HepG2 (cell line): ENCODE measurements around the gene GCLM. TPM values are rescaled to one million over a fixed set of nuclear protein-coding genes. Genes with fewer than 3 reads are reported as not detected.
A peak's percentile ranks its signal among the peaks of the same experiment; 100 is the strongest.

Experiments used
- CTCF ChIP-seq: sonication (generic); formaldehyde crosslinking; IDR thresholded peaks from 2 replicates; pipeline ENCODE4 v1.5.0; 2020; ENCODE audit warnings: mild to moderate bottlenecking, missing genetic modification reagents, moderate library complexity
- DR1 ChIP-seq: sonication (generic); formaldehyde crosslinking; IDR thresholded peaks from 2 replicates; pipeline ENCODE4 v1.8.0; 2021; ENCODE audit warnings: mild to moderate bottlenecking, missing genetic modification reagents, inconsistent platforms
- FOXP4 ChIP-seq: sonication (generic); formaldehyde crosslinking; IDR thresholded peaks from 2 replicates; pipeline ENCODE4 v1.4.0; 2020; ENCODE audit warnings: missing genetic modification reagents
- MBD4 ChIP-seq: IDR thresholded peaks from 2 replicates; pipeline ENCODE4 v1.6.1; 2012; ENCODE audit warnings: low read length, inconsistent platforms, borderline replicate concordance
- PHB2 ChIP-seq: fragments of 450-650 bp; IDR thresholded peaks from 2 replicates; pipeline ENCODE4 v1.6.1; 2018; ENCODE audit not compliant: partially characterized antibody
- PHF8 ChIP-seq: sonication (generic); formaldehyde crosslinking; IDR thresholded peaks from 2 replicates; pipeline ENCODE4 v1.5.0; 2020; ENCODE audit warnings: missing genetic modification reagents
- SAFB2 ChIP-seq: sonication (generic); formaldehyde crosslinking; IDR thresholded peaks from 2 replicates; pipeline ENCODE4 v1.5.1; 2020; ENCODE audit warnings: missing genetic modification reagents, low read depth, mild to moderate bottlenecking, borderline replicate concordance
- SIN3B ChIP-seq: fragments of 150-350 bp; IDR thresholded peaks from 2 replicates; pipeline ENCODE4 v1.6.1; 2014; ENCODE audit warnings: low read length
- SP2 ChIP-seq: sonication (generic); formaldehyde crosslinking; IDR thresholded peaks from 2 replicates; pipeline ENCODE4 v1.5.1; 2020; ENCODE audit warnings: mild to moderate bottlenecking, missing genetic modification reagents
- THAP8 ChIP-seq: sonication (generic); formaldehyde crosslinking; IDR thresholded peaks from 2 replicates; pipeline ENCODE4 v1.5.1; 2020; ENCODE audit warnings: missing genetic modification reagents, mild to moderate bottlenecking, borderline replicate concordance
- TMF1 ChIP-seq: sonication (generic); formaldehyde crosslinking; IDR thresholded peaks from 2 replicates; pipeline ENCODE4 v1.8.1; 2022; ENCODE audit warnings: low read depth, missing genetic modification reagents
- ZBTB46 ChIP-seq: sonication (generic); formaldehyde crosslinking; IDR thresholded peaks from 2 replicates; pipeline ENCODE4 v1.4.0; 2020; ENCODE audit warnings: mild to moderate bottlenecking, missing genetic modification reagents, borderline replicate concordance
- ZMYM4 ChIP-seq: sonication (generic); formaldehyde crosslinking; IDR thresholded peaks from 2 replicates; pipeline ENCODE4 v1.8.1; 2023; ENCODE audit warnings: mild to moderate bottlenecking, missing genetic modification reagents
- ZNF251 ChIP-seq: sonication (generic); formaldehyde crosslinking; IDR thresholded peaks from 2 replicates; pipeline ENCODE4 v1.9.0; 2021; ENCODE audit warnings: mild to moderate bottlenecking, missing genetic modification reagents
- ZNF333 ChIP-seq: sonication (generic); formaldehyde crosslinking; IDR thresholded peaks from 2 replicates; pipeline ENCODE4 v1.4.0; 2020; ENCODE audit warnings: mild to moderate bottlenecking, missing genetic modification reagents, borderline replicate concordance
- ZNF34 ChIP-seq: sonication (generic); formaldehyde crosslinking; IDR thresholded peaks from 2 replicates; pipeline ENCODE4 v1.4.0; 2020; ENCODE audit warnings: mild to moderate bottlenecking, missing genetic modification reagents, borderline replicate concordance
- polyA plus RNA-seq, 8 experiments: library from polyadenylated mRNA; depleted of rRNA in 3 of 8; stranded (reverse) in 7 of 8; unstranded in 1 of 8; fragments of >200 nt; fragmentation: Illumina TruSeq in 4 of 8; extraction: Trizol in 4 of 8; gene quantifications; 2 replicates each; pipeline versions ENCODE4 v1.2.1 to v1.2.3, GENCODE V29; 2011 to 2016; ENCODE audit warnings: low read depth in 4 of 8, missing spikeins in 1 of 8, mixed read lengths in 1 of 8; ENCODE audit not compliant: insufficient read depth in 1 of 8
- total RNA-seq, 5 experiments: library from RNA; depleted of rRNA; stranded (reverse); fragments of >200 nt; fragmentation: Illumina TruSeq; extraction: Trizol; gene quantifications; 2 replicates each; pipeline ENCODE4 v1.2.3, GENCODE V29; 2016; ENCODE audit warnings: low read depth in 1 of 5
- TF ChIP-seq, protein P1 (sequence below): conservative IDR thresholded peaks from 2 replicates; pipeline ENCODE4 v1.6.1; 2018; ENCODE audit warnings: missing genetic modification reagents
- TF ChIP-seq, protein P2 (sequence below): sonication (generic); formaldehyde crosslinking; IDR thresholded peaks from 2 replicates; pipeline ENCODE4 v1.5.0; 2020; ENCODE audit warnings: mild to moderate bottlenecking, missing genetic modification reagents

The GCLM gene
- total and polyA plus RNA-seq, 2 of the 13 experiments (the other 11 are each of a cell fraction or from before 2014, with no cell fraction given) = 8.7 to 29.9 TPM

GRCh38 chr1:93844262-93845045 is 64.8 kb downstream of the GCLM start (continued):
- TF ChIP-seq THAP8 (CRISPR knock-in tag) (no peak), DR1 (no peak), SAFB2 (CRISPR knock-in tag) (no peak), PHF8 (no peak), SIN3B (no peak), ZNF333 (no peak), CTCF (peak; percentile 86), ZNF251 (CRISPR knock-in tag) (no peak), PHB2 (no peak), MBD4 (no peak), TMF1 (no peak), SP2 (CRISPR knock-in tag) (no peak), ZMYM4 (no peak), ZNF34 (CRISPR knock-in tag) (no peak), ZBTB46 (no peak), FOXP4 (CRISPR knock-in tag) (peak; percentile 24; the same call in 1 of the 2 replicates)
- TF ChIP-seq, protein P1, sequence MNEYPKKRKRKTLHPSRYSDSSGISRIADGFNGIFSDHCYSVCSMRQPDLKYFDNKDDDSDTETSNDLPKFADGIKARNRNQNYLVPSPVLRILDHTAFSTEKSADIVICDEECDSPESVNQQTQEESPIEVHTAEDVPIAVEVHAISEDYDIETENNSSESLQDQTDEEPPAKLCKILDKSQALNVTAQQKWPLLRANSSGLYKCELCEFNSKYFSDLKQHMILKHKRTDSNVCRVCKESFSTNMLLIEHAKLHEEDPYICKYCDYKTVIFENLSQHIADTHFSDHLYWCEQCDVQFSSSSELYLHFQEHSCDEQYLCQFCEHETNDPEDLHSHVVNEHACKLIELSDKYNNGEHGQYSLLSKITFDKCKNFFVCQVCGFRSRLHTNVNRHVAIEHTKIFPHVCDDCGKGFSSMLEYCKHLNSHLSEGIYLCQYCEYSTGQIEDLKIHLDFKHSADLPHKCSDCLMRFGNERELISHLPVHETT (CRISPR knock-in tag) = no peak
- TF ChIP-seq, protein P2, sequence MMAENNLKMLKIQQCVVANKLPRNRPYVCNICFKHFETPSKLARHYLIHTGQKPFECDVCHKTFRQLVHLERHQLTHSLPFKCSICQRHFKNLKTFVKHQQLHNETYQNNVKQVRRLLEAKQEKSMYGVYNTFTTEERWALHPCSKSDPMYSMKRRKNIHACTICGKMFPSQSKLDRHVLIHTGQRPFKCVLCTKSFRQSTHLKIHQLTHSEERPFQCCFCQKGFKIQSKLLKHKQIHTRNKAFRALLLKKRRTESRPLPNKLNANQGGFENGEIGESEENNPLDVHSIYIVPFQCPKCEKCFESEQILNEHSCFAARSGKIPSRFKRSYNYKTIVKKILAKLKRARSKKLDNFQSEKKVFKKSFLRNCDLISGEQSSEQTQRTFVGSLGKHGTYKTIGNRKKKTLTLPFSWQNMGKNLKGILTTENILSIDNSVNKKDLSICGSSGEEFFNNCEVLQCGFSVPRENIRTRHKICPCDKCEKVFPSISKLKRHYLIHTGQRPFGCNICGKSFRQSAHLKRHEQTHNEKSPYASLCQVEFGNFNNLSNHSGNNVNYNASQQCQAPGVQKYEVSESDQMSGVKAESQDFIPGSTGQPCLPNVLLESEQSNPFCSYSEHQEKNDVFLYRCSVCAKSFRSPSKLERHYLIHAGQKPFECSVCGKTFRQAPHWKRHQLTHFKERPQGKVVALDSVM (CRISPR knock-in tag) = peak; percentile 39; the same call in 1 of the 2 replicates
